NCI-H1930 (cell line): Measurements from ENCODE around the gene GBP7.
"Not testable (repeated sequence)": the region's sequence is repeated elsewhere in the genome, so short reads cannot be mapped to it uniquely, and the experiment has no call there.

Source experiments
- DNase-seq, 2 experiments: peaks; one replicate each; lab custom pipeline; 2025; lab: John Stamatoyannopoulos, UW

Gene GBP7

DNA sequence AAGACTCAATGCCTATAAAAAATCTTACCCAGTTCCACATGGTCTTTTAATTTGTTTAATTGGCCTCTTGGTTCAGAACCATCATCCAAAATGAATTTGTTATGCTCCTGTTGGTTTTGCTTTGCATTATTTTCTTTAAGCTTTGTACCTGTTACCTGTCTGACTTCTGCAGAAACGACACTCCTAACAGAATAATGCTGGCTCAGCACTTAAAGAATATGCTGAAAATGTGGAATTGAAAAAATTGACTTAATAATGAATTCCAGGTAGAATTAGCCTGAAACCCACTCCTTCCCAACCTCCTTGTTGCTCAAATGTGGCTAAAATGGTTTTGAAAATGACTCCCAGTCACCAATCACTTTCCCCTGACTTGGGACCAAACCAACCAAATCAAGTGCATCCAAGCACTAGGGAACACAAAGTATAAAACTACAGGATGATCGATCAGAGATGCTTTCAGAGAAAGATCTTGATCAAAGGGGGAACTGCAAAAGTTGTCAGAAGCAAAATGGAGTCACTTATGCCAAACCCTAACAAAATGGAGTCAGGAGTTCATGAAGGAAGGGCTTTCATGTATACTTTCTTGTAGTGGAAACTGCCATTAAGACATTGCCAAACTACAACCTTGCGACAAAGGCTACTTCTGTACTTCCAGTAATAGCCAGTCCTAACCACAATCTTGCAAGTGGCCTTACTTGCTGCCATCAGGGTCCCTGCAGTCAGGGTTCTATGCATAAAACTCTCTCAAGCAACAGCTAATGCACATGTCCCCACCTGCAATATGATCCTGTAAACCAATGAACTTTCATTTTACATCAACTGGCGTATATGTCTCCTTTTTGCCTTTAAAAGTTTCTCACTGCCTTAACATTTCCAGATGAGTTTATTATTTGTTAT, 5.4 kb downstream of the GBP7 start:
- no peak for DNase-seq

DNA sequence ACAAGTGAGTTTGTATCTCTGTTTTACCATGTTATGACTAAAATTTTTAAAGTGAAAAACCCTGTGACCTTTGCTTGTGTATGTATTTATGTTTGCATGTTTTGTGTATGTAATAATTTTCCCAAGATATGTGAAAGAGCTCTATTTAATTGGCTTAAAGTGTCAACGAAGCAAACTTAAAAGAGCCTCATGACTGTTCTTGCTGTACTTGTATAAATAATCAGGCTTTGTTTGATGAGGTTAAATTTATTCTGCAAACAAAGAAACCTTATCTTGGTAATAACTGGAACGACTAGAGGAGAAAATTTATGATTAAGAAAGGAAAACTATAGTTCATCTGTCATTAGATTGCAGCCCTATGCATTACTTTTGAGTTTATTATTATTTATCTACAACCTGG, 6.6 kb downstream of the GBP7 start:
- no peak for DNase-seq

DNA sequence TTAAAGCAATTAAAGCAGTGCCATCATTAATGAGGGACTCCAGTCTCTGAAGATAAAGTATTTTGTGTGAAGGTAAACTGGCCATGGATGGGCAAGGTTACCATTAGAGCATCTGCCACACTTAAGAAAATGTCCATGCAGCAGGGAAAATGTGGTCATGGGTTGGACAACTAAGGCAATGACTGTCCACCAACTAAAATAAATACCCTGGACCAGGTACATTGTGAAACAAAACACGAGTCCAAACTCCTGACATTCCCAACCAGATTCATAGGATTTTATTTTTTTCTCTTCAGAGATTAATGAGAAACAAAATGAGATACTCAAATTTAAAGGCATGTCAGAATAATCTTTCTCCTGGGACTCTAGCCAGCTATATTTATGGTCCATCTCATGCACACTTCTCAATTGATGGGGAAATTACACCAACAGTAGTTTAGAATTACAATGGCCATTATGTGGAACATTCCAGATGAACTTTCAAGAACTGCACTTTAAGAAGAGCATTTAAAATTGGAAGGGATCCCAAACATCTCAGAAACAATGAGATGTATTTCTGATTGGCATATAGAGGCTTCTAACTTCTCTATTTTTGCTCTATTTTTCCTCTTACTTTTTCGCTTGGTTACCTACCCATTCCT, 8.1 kb downstream of the GBP7 start:
- DNase-seq: no peak

DNA sequence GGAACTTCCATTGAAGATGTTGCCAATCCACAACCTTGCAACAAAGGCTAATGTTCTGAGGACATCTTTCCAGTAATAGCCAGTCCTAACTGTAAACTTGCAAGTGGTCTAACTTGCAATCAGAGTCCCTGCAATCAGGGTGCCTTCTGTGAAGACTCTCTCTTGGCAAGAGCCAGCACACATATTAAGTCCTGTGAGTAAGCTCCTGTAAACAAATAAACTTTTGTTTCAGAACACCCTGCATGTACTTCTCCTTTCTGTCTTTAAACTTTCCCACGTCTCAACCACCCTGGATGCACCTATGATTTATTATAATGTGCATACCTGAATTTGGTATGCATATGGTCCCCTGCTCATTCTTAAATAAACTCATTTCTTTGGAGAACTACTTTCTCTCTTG, 9.1 kb downstream of the GBP7 start:
- no peak for DNase-seq

DNA sequence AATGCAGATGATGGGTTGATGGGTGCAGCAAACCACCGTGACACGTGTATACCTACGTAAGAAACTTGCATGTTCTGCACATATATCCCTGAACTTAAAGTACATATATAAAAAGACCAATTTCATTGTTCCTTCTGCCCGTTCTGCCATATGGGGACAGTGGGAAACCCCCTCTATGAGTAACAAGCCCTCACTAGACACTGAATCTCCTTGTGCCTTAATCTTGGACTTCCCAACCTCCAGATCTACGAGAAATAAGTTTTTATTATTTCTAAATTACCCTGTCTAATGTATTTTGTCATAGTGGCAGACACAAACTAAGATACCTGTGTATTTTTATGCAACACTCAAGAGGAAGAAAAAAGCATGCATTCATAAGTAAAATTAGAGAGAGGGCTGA, 10.0 kb downstream of the GBP7 start:
- DNase-seq: no peak

DNA sequence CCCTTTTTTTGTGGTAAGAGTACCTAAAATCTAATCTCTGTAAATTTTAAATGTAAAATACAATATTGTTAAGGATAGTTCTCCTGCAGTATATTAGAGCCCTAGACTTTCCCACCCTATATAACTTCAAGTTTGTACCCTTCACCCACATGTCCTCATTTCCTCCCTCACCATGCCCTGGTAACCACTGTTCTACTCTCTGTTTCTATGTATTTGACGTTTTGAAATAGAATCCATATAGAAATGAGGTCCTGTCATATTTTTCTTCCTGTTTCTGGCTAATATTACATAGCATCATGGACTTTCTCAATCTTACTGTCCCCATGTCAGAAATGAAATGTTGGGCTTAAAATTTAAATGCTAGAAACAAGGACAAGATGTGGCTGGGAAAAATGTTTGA, 24.8 kb downstream of the GBP7 start:
- DNase-seq: no peak

DNA sequence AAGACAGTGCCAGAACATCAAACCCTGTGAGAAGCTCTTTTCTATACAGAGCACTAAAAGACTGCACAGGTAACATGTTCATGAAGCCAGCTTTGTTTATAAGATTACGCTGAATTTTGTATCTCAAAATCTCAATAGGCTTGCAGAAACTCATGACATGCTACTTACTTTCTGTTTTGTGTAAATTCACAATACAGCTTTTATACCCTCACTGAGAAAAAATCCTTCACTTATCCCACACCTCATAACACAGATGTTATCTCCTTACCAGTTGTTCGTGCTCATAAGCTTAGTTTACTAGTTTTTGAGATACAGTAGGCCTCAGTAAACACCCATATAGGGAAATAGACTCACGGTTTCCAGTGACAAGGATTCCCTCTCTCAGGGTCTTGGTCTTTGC, 25.8 kb downstream of the GBP7 start:
- DNase-seq: no peak

DNA sequence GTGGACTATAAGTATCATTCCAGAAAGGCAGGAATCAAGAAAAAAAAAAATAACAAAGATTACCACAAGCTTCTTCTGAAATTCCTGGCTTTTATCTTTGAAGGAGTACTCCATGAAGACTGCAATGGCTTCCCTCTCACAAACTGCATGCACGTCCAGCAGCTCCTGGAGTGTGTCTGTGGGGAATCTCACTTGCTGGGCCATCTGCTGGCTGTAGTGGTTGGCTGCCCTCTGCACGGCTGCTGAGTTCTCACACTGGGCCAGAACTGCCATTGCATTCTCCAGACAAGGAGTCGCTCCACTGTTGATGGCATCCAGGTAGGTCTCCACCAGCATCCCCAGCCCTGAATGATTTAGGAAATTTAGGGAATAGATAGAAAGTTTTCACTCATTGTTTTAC, 26.6 kb downstream of the GBP7 start:
- DNase-seq: no peak

DNA sequence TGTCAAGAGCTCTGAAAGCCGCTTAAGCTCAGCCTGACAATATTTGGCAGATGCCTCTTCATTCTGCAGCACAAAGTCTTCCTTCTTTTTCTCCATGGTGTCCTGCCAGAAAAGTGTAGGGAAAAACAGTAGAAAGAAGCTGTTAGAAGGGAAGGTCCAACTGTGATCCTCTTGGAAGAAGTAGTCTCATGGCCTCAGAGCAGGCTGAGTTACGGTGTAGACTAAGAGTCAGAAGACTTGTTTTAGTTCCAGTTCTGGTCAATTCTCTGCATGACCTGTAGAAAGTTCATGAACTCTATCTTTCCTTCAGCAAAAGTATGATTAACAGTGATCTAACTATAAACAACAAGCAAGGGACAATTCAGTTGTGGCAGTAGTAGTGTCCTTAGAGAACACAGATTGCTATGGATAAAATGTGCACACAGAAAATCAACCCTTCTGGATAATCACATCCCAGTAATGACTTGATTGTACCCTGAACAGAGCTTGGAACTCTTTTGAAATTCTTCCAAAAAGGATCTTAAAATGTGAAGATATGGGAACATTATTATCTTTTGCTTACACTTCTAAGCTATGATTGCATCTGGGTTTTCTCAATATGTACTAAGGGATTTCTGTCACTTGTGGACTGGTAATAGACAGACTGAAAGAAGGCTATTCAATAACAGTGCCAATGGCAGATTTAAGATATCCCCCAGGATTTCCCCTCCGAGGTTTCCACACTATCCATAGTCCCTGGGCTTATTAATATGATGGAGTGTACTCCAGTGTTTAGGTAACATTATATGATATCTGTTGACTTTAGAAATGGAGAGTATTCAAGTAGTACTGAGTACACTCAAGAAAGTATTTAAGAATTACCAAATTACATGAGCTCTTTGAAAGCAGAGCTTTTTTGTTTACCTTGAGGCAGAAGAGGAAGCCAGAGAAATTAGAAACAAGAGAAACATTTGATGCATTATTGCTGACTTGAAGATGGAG, 27.8 kb downstream of the GBP7 start:
- no peak for DNase-seq

DNA sequence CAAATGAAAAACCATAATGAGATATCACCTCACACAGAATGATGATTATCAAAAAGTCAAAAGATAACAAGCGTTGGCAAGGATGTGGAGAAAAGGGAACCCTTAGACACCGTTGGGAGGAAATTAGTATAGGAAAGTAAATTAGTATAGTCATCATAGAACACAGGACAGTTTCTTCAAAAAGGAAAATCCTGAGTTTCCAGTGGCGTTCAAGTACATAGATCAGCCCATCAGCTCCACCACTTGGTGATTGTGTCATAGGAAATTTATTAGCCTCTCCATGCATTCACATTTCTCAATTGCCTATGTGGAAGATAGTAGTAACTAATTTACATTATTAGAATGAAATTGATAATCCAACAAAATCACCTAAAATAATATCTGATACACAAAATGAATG, 29.1 kb downstream of the GBP7 start:
- no peak for DNase-seq

DNA sequence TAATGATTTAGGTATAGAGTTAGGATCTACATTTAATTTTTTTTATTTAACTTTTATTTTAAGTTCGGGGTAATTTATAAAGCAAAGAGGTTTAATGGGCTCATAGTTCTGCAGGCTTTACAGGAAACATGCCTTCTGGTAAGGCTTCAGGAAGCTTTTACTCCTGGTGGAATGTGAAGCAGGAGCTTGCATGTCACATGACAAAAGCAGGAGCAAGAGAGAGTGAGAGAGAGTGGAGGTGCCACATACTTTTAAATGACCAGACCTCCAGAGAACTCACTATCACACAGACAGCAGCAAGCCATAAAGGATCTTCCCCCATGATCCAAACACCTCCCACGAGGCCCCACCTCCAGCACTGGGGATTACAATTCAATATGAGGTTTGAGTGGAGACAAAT, 32.3 kb downstream of the GBP7 start:
- DNase-seq: no peak

DNA sequence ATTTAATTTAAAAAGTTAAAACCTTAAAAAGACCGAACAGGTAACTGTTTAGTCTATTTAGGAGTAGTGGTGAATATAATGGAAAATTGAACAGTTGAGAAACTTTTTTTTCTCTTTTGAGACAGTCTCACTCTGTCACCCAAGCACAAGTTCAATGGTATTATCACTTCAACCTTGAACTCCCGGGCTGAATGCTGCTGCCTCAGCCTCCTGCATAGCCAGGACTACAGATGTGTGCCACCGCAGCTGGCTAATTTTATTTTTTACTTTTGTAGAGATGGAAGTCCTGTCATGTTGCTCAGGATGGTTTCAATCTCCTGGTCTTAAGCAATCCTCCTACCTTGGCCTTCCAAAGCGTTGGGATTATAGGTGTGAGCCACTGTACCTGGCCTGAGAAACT, 33.6 kb downstream of the GBP7 start:
- no peak for DNase-seq

DNA sequence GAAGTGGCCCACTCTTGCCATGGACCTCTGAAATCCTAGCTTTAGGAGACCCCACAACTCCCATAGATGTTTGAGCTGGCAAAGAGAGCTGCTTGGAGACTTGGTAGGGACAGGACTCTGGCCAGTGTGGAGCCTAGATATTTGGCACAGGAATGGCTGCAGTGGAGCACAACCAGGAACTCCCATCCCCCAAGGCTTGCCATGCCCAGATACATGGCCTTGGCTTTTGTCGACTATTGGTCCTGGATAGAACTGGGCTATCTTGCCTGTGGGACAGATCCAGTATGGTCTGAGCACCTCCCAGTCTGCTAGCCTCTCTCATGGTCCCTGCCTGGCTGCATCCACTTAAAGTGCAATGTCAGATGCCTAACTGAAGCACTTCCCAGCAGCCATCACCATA, 42.1 kb downstream of the GBP7 start:
- DNase-seq: no peak

DNA sequence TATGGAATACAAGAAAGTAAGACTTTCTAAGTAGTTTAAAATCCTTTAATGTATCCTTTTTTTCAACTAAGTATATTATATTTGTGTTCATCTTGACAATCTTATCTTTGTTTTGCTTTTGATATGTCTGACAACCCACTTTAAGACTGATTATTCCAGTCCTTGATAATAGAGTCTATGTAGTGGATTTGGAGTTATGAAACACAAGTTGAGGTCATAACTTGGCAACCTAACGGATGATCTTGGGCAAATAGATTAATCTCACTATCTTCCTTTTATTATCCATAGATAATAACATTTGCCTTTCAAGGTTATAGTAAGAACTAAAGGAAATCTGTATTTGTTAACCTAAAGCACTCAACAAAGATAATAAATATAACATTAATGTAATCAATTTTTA, 45.1 kb downstream of the GBP7 start:
- no peak for DNase-seq

DNA sequence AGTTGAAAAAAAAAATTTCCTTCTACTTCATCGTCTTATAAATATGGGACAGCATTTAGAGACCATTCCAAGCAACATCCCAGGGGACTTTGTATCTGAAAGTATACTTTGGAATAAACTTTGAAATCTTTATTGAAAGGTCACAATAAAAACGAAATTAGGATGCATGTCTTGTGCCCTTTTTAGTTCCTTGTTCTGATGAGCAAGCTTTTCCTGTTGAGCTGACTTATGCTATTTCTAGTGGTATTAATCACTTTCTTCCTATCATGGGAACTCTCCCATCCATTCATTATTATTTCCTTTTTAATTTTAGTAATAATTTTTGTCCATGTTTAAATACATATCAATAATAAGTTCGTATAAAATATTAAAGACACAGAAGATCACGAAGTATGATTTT, 45.9 kb downstream of the GBP7 start:
- DNase-seq: no peak

DNA sequence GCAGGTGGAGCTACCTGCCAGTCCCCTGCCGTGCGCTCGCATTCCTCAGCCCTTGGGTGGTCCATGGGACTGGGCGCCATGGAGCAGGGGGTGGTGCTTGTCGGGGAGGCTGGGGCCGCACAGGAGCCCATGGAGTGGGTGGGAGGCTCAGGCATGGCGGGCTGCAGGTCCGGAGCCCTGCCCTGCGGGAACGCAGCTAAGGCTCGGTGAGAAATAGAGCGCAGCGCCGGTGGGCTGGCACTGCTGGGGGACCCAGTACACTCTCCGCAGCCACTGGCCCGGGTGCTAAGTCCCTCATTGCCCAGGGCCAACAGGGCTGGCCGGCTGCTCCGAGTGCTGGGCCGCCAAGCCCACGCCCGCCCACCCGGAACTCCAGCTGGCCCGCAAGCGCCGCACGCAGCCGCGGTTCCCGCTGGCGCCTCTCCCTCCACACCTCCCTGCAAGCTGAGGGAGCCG, 47.8 kb downstream of the GBP7 start:
- DNase-seq: not testable (repeated sequence)

DNA sequence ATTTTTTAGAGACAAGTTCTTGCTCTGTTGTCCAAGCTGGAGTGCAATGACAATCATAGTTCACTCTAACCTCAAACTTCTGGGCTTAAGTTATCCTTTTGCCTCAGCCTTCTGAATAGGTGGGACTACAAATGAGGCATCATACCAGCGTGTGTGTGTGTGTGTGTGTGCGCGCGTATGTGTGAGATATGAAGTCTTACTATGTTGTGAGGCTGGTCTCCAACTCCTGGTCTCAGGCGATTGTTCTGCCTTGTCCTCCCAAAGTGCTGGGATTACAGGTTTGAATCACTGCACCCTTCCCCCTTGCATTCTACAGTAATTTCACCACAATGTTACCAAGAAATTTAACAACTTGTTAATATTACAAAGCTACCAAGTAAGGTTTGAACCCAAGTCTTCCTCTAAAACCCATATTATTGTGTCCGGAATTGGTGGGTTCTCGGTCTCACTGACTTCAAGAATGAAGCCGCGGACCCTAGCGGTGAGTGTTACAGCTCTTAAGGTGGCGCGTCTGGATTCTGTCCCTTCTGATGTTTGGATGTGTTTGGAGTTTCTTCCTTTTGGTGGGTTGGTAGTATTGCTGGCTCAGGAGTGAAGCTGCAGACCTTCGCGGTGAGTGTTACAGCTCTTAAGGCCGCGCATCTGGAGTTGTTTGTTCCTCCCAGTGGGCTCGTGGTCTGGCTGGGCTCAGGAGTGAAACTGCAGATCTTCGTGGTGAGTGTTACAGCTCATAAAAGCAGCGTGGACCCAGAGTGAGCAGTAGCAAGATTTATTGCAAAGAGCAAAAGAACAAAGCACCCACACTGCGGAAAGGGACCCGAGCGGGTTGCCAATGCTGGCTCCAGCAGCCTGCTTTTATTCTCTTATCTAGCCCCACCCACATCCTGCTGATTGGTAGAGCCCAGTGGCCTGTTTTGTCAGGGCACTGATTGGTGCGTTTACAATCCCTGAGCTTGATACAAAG, 48.9 kb downstream of the GBP7 start:
- not testable (repeated sequence) for DNase-seq

DNA sequence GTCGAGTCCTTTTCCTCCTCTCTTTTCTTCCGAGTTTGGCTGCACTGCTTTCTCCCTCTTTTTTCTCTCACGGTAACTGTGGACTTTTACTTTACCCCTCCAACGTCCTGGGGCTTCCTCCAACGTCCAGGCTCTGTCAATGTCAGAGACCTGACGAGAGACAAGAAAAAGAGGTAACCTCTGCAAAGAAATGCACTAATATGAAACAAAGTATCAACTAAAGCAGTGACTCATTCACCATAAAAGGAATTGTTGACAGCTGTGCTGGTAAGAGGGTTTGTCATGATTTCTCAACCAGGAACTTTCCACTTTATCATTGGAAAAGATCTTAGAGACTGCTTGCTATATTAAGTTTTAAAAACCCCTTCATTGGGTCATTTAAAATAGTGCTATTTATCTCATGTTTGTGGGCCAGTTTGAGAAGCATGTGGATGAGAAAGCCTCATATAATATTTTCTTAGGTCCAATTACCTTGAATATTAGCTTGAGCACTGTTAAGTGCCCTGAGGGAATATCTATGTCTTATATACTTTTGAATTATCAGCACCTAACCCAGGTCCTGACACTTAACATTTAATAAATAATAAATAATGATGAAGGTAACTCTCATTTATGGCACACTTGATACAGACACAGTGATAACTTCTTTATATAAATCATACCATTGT, 49.8 kb downstream of the GBP7 start, which contains the start of gene GBP2:
TSS of gene GBP2 (minus strand) at position 202 of the 668 bp plus-strand sequence. CDS start 4,148 bp downstream, outside the sequence.
- DNase-seq: no peak

DNA sequence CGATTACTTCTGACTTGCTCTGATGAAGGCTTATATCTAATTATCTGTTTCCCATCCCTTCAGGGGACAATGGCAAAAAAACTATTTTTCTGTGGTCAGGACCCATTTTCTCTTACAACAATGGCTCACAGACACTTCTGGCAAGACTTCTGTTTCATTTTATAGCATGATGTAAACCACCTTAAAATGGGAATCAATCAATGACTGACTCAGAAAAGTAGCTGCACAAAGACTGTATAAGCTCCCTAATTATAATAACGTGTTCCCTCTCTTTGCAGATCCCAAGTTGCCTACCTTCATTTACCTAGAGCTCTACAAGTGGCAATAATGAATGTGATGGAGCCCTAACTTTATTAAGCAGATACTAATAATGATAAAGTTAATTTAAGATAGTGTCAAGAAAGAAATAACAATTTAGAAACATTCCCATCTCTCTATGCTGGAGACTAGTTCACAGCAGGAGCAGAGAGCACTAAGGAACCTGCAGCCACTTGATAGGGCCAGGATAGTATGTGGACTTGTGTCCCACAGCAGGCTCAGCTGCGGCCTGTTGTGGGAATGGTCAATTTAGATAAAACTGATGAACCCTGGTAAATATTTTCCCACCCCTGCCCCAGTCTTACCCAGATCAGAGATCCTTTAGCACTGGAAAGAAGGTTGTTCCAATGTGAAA, 50.4 kb downstream of the GBP7 start:
- no peak for DNase-seq

DNA sequence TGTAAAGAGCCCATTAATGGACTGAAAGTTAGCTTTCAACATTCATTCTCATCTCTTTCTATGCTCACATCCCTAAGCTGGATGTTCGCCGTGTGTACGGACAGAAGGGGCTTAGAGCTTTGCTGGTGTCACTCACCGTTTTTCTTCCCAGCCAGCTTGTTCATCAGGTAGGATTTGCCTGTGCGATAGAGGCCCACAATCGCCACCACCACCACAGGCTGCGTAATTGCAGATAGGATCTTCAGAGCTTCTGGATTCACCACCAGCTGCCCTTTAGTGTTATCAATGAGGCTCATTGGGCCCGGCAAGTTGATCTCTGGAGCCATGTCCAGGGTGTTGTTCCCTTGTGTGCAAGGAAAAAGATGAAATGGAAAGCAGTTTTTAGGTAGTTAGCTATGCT, 54.2 kb downstream of the GBP7 start:
- no peak for DNase-seq
